OCI-LY1 (cell line): Measurements from ENCODE around the gene DDHD1.

ENCODE experiments used
- CTCF ChIP-seq: fragments of 200-600 bp; sonication (generic), shearing (Covaris generic); IDR thresholded peaks from 2 replicates; pipeline ENCODE4 v1.5.1; 2017; ENCODE audit warnings: mild to moderate bottlenecking, antibody characterized with exemption, low read length, moderate library complexity, mixed read lengths
- EZH2 ChIP-seq: fragments of 200-600 bp; sonication (generic), shearing (Covaris generic); IDR thresholded peaks from 2 replicates; pipeline ENCODE4 v1.8.0; 2017; ENCODE audit warnings: borderline replicate concordance, mixed run types, mild to moderate bottlenecking, antibody characterized with exemption, low read length, moderate library complexity, mixed read lengths

DNA sequence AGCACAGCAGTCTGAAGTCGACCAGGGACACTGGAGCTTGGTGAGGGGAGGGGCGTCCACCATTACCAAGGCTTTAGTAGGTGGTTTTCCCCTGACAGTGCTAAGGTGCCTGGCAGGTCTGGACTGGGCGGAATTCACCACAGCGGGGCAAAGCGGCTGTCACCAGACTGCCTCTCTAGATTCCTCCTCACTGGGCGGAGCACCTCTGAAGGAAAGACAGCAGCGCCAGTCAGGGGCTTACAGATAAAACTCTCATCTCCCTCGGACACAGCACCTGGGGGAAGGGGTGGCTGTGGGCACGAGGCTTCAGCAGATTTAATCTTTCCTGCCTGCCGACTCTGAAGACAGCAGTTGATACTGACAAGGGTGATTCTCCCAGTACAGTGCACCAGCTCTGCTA lies 39.1 kb downstream of the DDHD1 start:
- no peak for TF ChIP-seq CTCF
- no peak for TF ChIP-seq EZH2
